ENCODE measurements around the gene GNG13.
"Not testable (repeated sequence)": the region's sequence is repeated elsewhere in the genome, so short reads cannot be mapped to it uniquely, and the experiment has no call there.

The GNG13 gene

DNA sequence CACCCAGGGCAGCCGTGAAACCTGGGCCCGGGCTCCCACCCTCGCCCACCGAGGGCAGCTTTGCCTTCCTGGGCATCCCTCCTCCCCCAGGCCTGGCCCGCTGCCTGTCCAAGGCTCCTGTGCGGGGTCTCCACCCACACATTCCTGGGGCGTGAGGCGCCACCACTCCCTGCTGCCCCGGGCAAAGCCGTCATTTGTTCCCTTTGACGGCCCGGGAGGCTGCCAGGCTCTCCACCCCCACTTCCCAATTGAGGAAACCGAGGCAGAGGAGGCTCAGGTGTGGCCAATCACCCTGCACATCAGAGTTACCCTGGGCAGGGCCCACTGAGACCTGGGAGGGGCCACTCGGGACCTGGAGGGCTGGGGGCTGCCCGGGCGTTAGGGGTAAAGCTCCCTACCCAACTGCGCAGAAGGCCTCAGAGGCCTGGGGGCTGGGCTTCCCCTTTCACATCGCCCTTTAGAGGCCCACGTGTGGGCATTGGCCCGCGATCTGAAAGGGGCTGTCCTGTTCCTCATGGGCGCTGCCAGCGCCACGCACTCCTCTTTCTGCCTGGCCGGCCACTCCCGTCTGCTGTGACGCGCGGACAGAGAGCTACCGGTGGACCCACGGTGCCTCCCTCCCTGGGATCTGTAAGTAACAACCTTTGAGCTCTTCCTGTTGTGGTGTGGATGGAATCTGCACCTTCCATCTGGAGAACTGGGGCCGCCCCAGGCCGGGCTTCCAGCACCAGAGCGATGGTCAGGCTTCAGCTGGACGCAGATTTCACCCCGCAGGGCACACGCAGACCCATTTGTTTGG lies 39.8 kb downstream of the GNG13 start, which contains the start of gene MSLN:
TSS of gene MSLN (plus strand) at position 190 of the 799 bp plus-strand sequence. CDS start 1,947 bp downstream, outside the sequence.
- ATAC-seq (no peak), DNase-seq (no peak)

DNA sequence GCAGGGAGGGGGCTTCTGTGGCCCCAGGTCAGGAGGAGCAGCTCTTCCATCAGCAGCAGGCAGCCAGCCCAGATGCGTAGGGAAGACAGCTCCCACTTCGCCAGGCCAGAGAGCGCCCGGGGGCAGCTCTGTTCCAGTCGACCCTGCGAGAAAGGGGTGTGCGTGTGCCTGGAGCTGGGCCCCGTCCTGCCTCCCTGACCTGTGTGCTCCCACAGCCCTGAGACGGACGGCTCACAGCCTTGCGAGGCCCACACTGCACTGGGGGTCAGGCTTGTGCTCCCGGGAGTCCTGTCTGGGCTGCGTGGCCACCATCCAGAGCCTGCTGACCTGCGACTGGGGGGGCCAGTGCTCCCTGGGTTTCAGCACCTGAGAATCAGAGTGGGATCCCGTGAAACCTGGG lies 40.5 kb downstream of the GNG13 start:
- ATAC-seq (no peak), DNase-seq (no peak)

DNA sequence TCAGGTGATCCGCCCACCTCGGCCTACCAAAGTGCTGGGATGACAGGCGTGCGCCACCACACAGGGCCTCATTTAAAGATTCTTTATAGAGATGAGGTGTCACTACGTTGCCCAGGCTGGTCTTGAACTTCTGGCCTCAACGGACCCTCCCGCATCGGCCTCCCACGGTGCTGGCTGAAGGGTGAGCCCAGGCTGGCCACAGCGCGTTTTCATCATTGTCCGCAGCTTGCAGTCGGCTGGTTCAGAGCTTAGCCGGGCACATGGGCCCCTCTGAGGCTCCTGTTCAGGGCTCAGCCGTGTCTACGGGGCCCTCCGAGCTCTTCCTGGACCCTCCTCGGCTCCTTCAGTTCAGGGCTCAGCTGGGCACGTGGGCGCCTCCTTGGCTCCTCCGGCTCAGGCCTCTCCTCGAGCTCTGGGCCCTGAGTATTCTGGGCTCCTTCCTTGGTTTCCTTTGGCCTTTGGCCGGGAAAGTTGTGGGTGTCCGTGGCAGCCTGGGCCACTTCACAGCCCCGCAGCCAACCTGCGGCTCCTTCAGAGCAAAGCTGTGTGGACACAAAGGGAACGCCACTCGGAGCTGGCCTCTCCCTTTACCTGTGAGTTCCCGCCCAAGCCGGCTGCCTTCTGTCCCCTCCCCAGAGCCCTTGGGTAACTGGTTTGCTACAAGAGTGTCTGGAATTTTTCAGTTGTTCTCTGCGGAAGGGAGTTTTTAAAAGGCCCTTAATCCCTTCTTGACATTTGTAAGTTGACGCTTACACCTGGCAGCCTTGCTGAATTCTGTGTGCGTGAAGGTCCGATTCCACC lies 41.2 kb downstream of the GNG13 start:
- DNase-seq (no peak), ATAC-seq (no peak)

DNA sequence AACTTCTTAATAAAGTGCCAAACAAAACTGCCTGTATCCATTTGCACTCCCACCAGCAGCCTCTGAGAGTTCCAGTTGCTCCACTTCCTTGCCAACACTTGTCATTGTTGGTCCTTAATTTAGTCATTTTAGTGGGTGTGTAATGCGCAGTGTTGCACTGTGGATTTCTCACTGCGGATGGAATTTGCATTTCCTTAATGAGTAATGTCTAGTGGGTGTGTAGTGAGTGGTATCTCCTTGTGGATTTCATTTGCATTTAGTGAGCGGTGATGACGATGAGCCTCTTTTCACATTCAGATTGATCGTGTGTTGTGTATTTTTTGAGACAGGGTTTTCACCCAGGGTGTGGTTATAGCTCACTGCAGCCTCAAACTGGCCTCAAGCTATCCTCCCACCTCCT lies 44.1 kb downstream of the GNG13 start:
- ATAC-seq (peak; percentile 53), DNase-seq (no peak)

DNA sequence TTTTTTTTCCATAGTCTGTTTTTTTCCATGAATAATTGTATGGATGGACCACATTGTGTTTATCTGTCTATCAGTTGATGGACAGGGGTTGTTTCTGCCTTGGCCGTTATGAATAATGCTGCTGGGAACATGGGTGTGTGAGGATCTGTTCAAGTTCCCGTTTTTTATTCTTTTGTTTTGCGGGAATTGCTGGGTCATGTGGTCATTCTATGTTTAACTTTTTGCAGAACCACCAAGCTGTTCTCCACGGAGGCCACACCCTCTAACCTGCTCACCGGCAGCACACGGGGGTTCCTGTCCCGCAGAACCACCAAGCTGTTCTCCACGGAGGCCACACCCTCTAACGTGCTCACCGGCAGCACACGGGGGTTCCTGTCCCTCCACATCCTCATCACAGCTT lies 45.9 kb downstream of the GNG13 start:
- ATAC-seq (no peak), DNase-seq (no peak)

DNA sequence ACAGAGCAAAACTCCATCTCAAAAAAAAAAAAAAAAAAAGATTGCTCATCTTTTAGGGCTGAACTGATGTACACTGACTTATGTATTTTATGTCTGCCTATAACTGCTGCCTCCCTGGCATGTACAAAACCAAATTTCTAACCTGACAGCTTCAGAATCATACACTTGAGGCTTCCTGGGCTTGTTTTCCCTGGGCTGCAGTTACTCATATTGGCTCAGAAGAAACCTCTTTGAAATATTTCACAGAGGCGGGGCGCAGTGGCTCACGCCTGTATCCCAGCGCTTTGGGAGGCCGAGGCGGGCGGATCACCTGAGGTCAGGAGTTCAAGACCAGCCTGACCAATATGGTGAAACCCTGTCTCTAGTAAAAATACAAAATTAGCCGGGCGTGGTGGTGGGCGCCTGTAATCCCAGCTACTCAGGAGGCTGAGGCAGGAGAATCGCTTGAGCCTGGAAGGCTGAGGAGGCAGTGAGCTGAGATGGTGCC lies 46.4 kb downstream of the GNG13 start:
- ATAC-seq, DNase-seq: not testable (repeated sequence)

DNA sequence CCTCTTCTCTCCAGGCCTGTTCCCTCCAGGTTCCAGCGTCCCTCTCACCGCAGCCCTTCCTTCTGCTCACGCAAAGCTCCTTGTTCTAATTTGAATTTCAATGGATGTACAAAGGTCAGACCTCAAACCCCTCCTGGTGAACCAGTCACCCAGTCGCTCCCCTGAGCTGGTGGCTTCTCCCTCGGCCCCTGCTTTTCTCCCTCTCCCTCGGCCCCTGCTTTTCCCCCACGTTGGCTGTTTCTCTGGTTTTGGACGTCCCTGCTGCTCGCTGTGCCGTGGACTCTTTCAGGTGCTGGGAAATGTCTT lies 48.6 kb downstream of the GNG13 start:
- ATAC-seq = no peak
- DNase-seq = no peak

DNA sequence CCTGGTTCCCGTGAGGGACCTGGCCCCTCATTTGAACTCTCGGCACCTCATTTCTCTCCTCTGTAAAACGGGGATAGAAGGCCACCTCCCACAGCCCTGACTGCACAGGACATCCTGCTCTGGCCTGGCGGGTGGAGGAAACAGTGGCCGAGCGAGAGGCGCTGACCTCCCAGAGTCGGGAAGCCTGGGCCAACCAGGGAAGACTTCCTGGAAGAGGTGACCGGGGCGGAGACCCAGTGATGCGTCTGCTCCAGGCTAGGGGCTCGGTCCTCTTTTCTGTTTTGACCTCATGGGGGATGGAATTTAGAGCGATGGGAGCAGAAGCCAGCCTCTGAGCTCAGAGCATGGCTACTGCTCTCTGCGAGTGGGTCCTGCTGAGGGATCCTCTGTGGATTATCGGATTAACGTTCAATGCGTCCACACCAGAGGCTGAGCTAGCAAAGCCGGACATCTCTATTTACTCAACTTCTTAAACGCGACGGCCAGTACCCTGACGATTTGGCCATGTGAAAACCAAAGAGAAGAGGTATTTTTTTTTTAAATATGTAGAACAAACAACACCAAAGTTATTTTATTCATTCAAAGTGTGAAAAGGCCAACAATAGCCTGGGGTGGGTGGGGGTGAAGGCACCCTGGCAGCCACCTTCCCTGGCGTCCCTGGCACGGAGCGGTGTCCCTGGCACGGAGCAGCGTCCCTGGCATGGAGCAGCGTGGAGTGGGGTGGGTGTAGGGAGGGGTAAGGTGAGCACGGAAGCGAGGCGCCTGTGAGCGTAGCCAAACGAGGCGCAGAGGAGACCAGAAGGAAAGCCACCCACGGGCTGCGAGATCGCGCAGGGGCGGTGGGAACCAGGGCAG lies 49.2 kb downstream of the GNG13 start:
- ATAC-seq (peak; percentile 19), DNase-seq (no peak)

DNA sequence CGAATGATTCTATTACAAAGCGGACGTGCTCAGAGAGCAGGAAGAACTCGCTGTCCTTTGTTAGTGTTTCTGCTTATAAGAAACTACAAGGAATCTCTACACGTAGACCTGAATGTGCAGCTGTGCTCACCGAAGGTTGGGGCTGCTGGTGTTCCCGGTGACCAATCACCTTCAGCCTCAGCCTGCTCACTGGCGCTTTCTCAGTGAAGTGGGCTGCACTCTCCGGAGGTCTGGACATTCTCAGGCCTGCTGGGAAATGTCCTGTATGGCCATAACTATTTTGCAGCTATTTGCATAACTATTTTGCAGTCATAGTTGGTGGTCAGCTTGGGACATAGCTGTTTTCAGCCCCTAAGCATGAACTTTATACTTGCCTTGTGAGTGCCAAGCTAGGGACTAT lies 50.0 kb downstream of the GNG13 start:
- ATAC-seq (no peak), DNase-seq (no peak)

DNA sequence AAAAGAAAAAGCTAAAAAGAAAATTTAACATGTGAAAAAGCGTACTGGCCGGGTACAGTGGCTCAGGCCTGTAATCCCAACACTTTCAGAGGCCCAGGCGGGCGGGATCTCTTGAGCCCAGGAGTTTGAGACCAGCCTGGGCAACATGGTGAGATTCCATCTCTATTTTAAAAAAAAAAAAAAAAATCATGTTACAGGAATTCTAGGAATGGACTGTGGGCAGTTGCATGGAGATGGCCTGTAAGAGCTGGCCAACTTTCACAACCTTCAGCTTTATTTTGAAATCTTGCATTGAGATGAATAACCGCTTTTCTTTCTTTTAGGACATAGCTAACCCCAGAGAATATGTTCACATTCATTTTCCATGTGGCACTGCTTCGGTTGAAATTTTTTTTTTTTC lies 51.5 kb downstream of the GNG13 start:
- DNase-seq (no peak), ATAC-seq (no peak)

All from stimulated activated naive CD8-positive, alpha-beta T cell treated with anti-CD3 and anti-CD28 coated beads, Interleukin-15, Interleukin-2, amounts not matched to agents 100 U/mL and 50 U/mL, for 24 hours (primary cell).